GM21825 (cell line): ENCODE data around the gene HIBCH.

Source experiments
- ATAC-seq: cut with Tn5 transposase; IDR thresholded peaks from one replicate; pipeline ENCODE4 v1.9.1; 2021; ENCODE audit warnings: mild to moderate bottlenecking, moderate library complexity; ENCODE audit not compliant: unreplicated experiment

HIBCH gene

GRCh38 chr2:190199530-190199929 is 120.1 kb downstream of the HIBCH start:
- ATAC-seq, result no peak

GRCh38 chr2:190199109-190199508 is 120.5 kb downstream of the HIBCH start:
- no peak for ATAC-seq

GRCh38 chr2:190197143-190197720 is 122.4 kb downstream of the HIBCH start:
- ATAC-seq, result no peak

- no peak for ATAC-seq
Measured at GRCh38 chr2:190190507-190191162, 129.0 kb downstream of the HIBCH start.

- ATAC-seq, result no peak
Measured at GRCh38 chr2:190188289-190188688, 131.3 kb downstream of the HIBCH start.

GRCh38 chr2:190186238-190186637 is 133.4 kb downstream of the HIBCH start:
- no peak for ATAC-seq

GRCh38 chr2:190185380-190185779 is 134.2 kb downstream of the HIBCH start:
- ATAC-seq, result no peak

GRCh38 chr2:190184460-190184859 is 135.2 kb downstream of the HIBCH start:
- ATAC-seq, result no peak

GRCh38 chr2:190183539-190183938 is 136.1 kb downstream of the HIBCH start:
- no peak for ATAC-seq

- no peak for ATAC-seq
Measured at GRCh38 chr2:190182071-190182524, 137.5 kb downstream of the HIBCH start.

GRCh38 chr2:190181123-190181669 is 138.4 kb downstream of the HIBCH start:
- ATAC-seq, result no peak

GRCh38 chr2:190180313-190181122 is 139.1 kb downstream of the HIBCH start:
- ATAC-seq, result peak; percentile 88

- no peak for ATAC-seq
Measured at GRCh38 chr2:190179754-190180312, 139.8 kb downstream of the HIBCH start.

GRCh38 chr2:190178066-190178722 is 141.4 kb downstream of the HIBCH start:
- ATAC-seq, result no peak

GRCh38 chr2:190177249-190178040 is 142.2 kb downstream of the HIBCH start:
- no peak for ATAC-seq

- no peak for ATAC-seq
Measured at GRCh38 chr2:190173392-190173791, 146.2 kb downstream of the HIBCH start.

- no peak for ATAC-seq
Measured at GRCh38 chr2:190170673-190171072, 149.0 kb downstream of the HIBCH start.

- no peak for ATAC-seq
Measured at GRCh38 chr2:190169221-190170072, 150.2 kb downstream of the HIBCH start.

GRCh38 chr2:190167702-190168101 is 151.9 kb downstream of the HIBCH start:
- ATAC-seq, result no peak
